ENCODE measurements around the gene SLC22A23.
A peak's percentile ranks its signal among the peaks of the same experiment; 100 is the strongest.

Gene SLC22A23

GRCh38 chr6:3473773-3474172 lies 16.9 kb upstream of the SLC22A23 start:
- Histone ChIP-seq H3K9me3 (ENCODE audit: control insufficient read depth in 2 of 2, low read length in 2 of 2) (no peaks in the 10 kb centered on the region), H3K27me3 (ENCODE audit: control insufficient read depth in 2 of 2, insufficient read depth in 2 of 2, low read length in 2 of 2) (no peaks in the 10 kb centered on the region), H3K9ac (ENCODE audit: low read depth in 1 of 2, low read length in 2 of 2) (no peak overlapping the region), H3K36me3 (ENCODE audit: control insufficient read depth in 2 of 2, insufficient read depth in 2 of 2, low read length in 2 of 2) (no peaks in the 10 kb centered on the region), H3K4me1 (ENCODE audit: control insufficient read depth in 2 of 2, insufficient read depth in 2 of 2, low read length in 2 of 2) (no peaks in the 10 kb centered on the region), H3K27ac (ENCODE audit: low read depth in 2 of 2, low read length in 2 of 2) (no peak overlapping the region), H3K4me3 (ENCODE audit: low read length in 2 of 2) (no peak overlapping the region)

GRCh38 chr6:3471711-3472110 lies 14.9 kb upstream of the SLC22A23 start:
- Histone ChIP-seq H3K36me3 (ENCODE audit: control insufficient read depth in 2 of 2, insufficient read depth in 2 of 2, low read length in 2 of 2) (no peaks in the 10 kb centered on the region), H3K27ac (ENCODE audit: low read depth in 2 of 2, low read length in 2 of 2) (no peak overlapping the region), H3K9me3 (ENCODE audit: control insufficient read depth in 2 of 2, low read length in 2 of 2) (no peaks in the 10 kb centered on the region), H3K9ac (ENCODE audit: low read depth in 1 of 2, low read length in 2 of 2) (no peak overlapping the region), H3K27me3 (ENCODE audit: control insufficient read depth in 2 of 2, insufficient read depth in 2 of 2, low read length in 2 of 2) (no peaks in the 10 kb centered on the region), H3K4me1 (ENCODE audit: control insufficient read depth in 2 of 2, insufficient read depth in 2 of 2, low read length in 2 of 2) (no peaks in the 10 kb centered on the region), H3K4me3 (ENCODE audit: low read length in 2 of 2) (no peak overlapping the region)

DNA sequence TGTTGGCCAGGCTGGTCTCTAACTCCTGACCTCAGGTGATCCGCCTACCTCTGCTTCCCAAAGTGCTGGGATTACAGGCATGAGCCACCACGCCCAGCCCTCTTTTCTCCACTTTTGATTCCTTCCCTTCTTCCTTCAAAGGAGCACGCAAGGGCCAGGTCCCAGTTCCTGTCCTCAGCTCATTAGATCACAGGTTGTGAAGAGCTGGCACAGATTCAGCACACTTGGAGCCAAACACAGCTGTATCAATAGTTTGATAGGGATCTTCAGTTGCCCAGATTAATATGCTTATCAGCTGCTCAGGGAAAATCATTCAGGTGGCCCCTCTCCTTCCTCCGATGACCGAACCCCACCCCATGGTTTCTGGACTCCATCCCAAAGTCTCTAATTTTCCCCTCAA lies 14.4 kb upstream of the SLC22A23 start:
- no peak overlapping the region for H3K27ac ChIP-seq (ENCODE audit: low read depth in 2 of 2, low read length in 2 of 2)
- peaks cover 0 to 2% of the 10 kb centered on the region in 2 donors for H3K27me3 ChIP-seq (ENCODE audit: control insufficient read depth in 2 of 2, insufficient read depth in 2 of 2, low read length in 2 of 2)
- no peak overlapping the region for H3K9ac ChIP-seq (ENCODE audit: low read depth in 1 of 2, low read length in 2 of 2)
- H3K36me3 ChIP-seq (ENCODE audit: control insufficient read depth in 2 of 2, insufficient read depth in 2 of 2, low read length in 2 of 2) = no peaks in the 10 kb centered on the region
- no peak overlapping the region for H3K4me3 ChIP-seq (ENCODE audit: low read length in 2 of 2)
- H3K4me1 ChIP-seq (ENCODE audit: control insufficient read depth in 2 of 2, insufficient read depth in 2 of 2, low read length in 2 of 2) = no peaks in the 10 kb centered on the region
- no peaks in the 10 kb centered on the region for H3K9me3 ChIP-seq (ENCODE audit: control insufficient read depth in 2 of 2, low read length in 2 of 2)

DNA sequence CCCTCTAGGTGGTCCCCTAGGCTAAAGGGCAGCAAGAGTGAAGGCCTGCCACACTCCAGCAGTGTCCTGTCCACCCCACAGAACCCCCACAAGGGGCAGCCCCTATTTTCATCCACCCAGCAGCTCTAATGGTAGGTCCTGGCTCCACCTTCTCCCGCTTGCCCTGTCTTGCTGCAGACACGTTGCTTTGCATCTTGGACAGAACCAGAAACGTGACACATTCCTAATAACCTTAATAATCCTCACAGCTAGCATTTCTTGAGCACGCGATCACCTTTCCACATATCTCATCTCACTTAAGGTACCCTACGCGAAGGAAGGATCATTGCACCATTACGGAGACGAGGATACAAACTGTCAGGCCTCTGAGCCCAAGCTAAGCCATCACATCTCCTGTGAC lies 11.7 kb upstream of the SLC22A23 start:
- H3K4me3 ChIP-seq (ENCODE audit: low read length in 2 of 2) = no peak overlapping the region

DNA sequence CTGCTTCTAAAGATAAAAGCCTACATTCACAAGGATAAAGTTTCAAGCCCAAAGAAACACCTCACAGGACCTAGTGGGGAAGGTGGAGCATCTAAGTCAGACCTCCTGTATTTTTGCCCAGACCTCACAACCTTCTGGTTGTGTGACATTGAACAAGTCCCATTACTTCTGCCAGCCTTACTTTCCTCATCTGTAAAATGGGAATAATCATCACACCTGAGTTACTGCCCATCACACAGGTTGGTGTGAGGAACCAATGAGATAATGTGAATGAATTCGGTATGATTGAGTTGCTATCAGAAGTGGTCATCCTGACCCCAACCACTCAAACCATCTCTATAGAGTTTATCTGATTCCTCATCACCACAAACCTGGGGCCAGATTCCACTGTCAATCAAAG lies 11.1 kb upstream of the SLC22A23 start:
- Histone ChIP-seq H3K4me1 (ENCODE audit: control insufficient read depth in 2 of 2, insufficient read depth in 2 of 2, low read length in 2 of 2) (no peaks in the 10 kb centered on the region), H3K27ac (ENCODE audit: low read depth in 2 of 2, low read length in 2 of 2) (no peak overlapping the region), H3K4me3 (ENCODE audit: low read length in 2 of 2) (no peak overlapping the region), H3K27me3 (ENCODE audit: control insufficient read depth in 2 of 2, insufficient read depth in 2 of 2, low read length in 2 of 2) (peaks cover 0 to 2% of the 10 kb centered on the region in 2 donors), H3K9ac (ENCODE audit: low read depth in 1 of 2, low read length in 2 of 2) (no peak overlapping the region), H3K9me3 (ENCODE audit: control insufficient read depth in 2 of 2, low read length in 2 of 2) (no peaks in the 10 kb centered on the region), H3K36me3 (ENCODE audit: control insufficient read depth in 2 of 2, insufficient read depth in 2 of 2, low read length in 2 of 2) (no peaks in the 10 kb centered on the region)

More for the DNA sequence above, 11.7 kb upstream of the SLC22A23 start:
- H3K36me3 ChIP-seq (ENCODE audit: control insufficient read depth in 2 of 2, insufficient read depth in 2 of 2, low read length in 2 of 2) = no peaks in the 10 kb centered on the region
- peaks cover 0 to 2% of the 10 kb centered on the region in 2 donors for H3K27me3 ChIP-seq (ENCODE audit: control insufficient read depth in 2 of 2, insufficient read depth in 2 of 2, low read length in 2 of 2)
- H3K9ac ChIP-seq (ENCODE audit: low read depth in 1 of 2, low read length in 2 of 2) = no peak overlapping the region
- no peaks in the 10 kb centered on the region for H3K4me1 ChIP-seq (ENCODE audit: control insufficient read depth in 2 of 2, insufficient read depth in 2 of 2, low read length in 2 of 2)
- no peaks in the 10 kb centered on the region for H3K9me3 ChIP-seq (ENCODE audit: control insufficient read depth in 2 of 2, low read length in 2 of 2)
- H3K27ac ChIP-seq (ENCODE audit: low read depth in 2 of 2, low read length in 2 of 2) = no peak overlapping the region

- Histone ChIP-seq H3K9me3 (ENCODE audit: control insufficient read depth in 2 of 2, low read length in 2 of 2) (no peaks in the 10 kb centered on the region), H3K9ac (ENCODE audit: low read depth in 1 of 2, low read length in 2 of 2) (no peak overlapping the region), H3K4me3 (ENCODE audit: low read length in 2 of 2) (no peak overlapping the region), H3K4me1 (ENCODE audit: control insufficient read depth in 2 of 2, insufficient read depth in 2 of 2, low read length in 2 of 2) (no peaks in the 10 kb centered on the region), H3K27ac (ENCODE audit: low read depth in 2 of 2, low read length in 2 of 2) (no peak overlapping the region), H3K36me3 (ENCODE audit: control insufficient read depth in 2 of 2, insufficient read depth in 2 of 2, low read length in 2 of 2) (no peaks in the 10 kb centered on the region), H3K27me3 (ENCODE audit: control insufficient read depth in 2 of 2, insufficient read depth in 2 of 2, low read length in 2 of 2) (peaks cover 2% of the 10 kb centered on the region in 2 donors)
Observed at GRCh38 chr6:3466488-3467219, 9.8 kb upstream of the SLC22A23 start.

GRCh38 chr6:3460253-3460652 lies 3.4 kb upstream of the SLC22A23 start:
- no peak overlapping the region for H3K27ac ChIP-seq (ENCODE audit: low read depth in 2 of 2, low read length in 2 of 2)

DNA sequence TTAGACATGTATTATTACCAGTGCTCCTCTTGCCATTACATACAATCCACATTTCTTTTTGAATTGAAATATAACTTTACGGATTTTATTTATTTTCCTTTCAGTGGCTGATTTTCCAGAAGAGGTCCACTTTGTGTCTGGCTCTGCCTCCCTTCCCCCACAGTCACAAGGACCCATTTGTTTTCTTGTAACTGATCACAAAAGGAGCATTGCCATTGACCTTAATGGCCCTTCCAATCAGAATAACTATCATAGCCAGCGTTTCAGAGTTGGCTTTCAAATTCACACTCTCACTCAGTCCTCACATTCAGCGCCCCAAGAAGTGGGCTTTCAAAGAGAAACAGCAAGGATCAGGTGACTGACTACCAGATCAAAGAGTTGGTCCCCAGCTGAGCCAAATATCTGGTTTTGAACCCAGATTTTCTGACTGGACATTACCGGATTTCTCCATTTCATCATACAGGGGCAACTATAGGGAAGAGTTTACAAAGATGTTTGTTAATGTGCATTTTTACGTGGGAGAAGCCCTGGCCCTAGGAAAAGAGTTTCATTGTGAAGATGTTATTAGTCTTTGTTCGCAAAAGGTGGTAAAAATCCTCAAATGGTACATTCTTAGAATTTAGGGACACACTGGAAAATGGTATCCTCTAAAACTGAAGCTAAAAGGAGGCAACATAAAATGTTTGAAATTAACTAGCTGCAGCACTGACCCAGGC lies 2.0 kb upstream of the SLC22A23 start:
- Histone ChIP-seq H3K4me3 (ENCODE audit: low read length in 2 of 2) (no peak overlapping the region), H3K9me3 (ENCODE audit: control insufficient read depth in 2 of 2, low read length in 2 of 2) (no peaks in the 10 kb centered on the region), H3K4me1 (ENCODE audit: control insufficient read depth in 2 of 2, insufficient read depth in 2 of 2, low read length in 2 of 2) (peaks cover 11 to 13% of the 10 kb centered on the region in 2 donors), H3K36me3 (ENCODE audit: control insufficient read depth in 2 of 2, insufficient read depth in 2 of 2, low read length in 2 of 2) (no peaks in the 10 kb centered on the region), H3K27me3 (ENCODE audit: control insufficient read depth in 2 of 2, insufficient read depth in 2 of 2, low read length in 2 of 2) (peaks cover 2 to 3% of the 10 kb centered on the region in 2 donors), H3K27ac (ENCODE audit: low read depth in 2 of 2, low read length in 2 of 2) (no peak overlapping the region), H3K9ac (ENCODE audit: low read depth in 1 of 2, low read length in 2 of 2) (no peak overlapping the region)

More at GRCh38 chr6:3460253-3460652, 3.4 kb upstream of the SLC22A23 start:
- Histone ChIP-seq H3K27me3 (ENCODE audit: control insufficient read depth in 2 of 2, insufficient read depth in 2 of 2, low read length in 2 of 2) (peaks cover 0 to 2% of the 10 kb centered on the region in 2 donors), H3K4me3 (ENCODE audit: low read length in 2 of 2) (no peak overlapping the region), H3K9ac (ENCODE audit: low read depth in 1 of 2, low read length in 2 of 2) (no peak overlapping the region), H3K36me3 (ENCODE audit: control insufficient read depth in 2 of 2, insufficient read depth in 2 of 2, low read length in 2 of 2) (no peaks in the 10 kb centered on the region), H3K4me1 (ENCODE audit: control insufficient read depth in 2 of 2, insufficient read depth in 2 of 2, low read length in 2 of 2) (peaks cover 4 to 10% of the 10 kb centered on the region in 2 donors), H3K9me3 (ENCODE audit: control insufficient read depth in 2 of 2, low read length in 2 of 2) (no peaks in the 10 kb centered on the region)

DNA sequence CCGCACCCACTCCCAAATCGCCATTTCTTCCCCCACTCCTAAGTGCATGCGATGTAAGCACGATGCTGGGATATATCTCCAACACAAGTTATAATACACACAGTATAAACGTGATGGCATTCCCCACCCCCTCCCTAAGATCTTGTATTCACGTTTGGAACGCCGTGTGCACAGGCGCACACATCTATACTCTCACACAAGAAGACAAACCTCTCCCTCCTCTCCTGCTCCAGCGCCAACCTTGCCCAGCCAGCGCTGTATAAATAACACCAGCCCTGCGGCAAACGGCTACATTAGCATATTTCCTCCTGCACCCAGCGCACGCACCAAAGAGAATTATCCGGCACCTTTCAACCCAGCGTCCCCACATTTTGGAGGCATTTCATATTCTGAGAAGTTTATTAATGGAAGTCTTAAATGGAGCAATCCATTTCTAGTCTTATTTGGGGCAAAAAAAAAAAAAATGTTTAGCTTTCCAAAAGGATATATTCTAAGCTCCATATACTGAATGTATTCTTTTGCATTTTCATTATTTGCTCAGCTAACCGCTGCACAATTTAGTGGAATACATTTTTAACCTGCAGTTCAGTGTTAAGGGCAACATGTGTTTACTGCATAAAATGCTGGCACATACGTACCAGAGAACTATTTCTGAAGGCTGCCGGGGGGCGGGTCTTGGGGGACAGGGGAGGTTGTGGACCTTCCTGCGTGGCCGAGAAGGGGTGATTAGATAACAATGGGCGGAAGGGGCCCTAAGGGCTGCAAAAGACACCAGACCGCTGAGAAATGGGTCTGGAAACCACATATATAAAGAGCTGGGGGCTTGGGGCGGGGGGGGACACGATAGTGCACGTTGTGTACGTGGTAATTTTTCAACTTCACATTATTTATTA lies 1.1 kb upstream of the SLC22A23 start:
- Histone ChIP-seq H3K27ac (ENCODE audit: low read depth in 2 of 2, low read length in 2 of 2) (peak overlapping the region; percentile 77 to 81), H3K27me3 (ENCODE audit: control insufficient read depth in 2 of 2, insufficient read depth in 2 of 2, low read length in 2 of 2) (peaks cover 2 to 3% of the 10 kb centered on the region in 2 donors), H3K9me3 (ENCODE audit: control insufficient read depth in 2 of 2, low read length in 2 of 2) (no peaks in the 10 kb centered on the region), H3K4me1 (ENCODE audit: control insufficient read depth in 2 of 2, insufficient read depth in 2 of 2, low read length in 2 of 2) (peaks cover 19% of the 10 kb centered on the region in 2 donors), H3K36me3 (ENCODE audit: control insufficient read depth in 2 of 2, insufficient read depth in 2 of 2, low read length in 2 of 2) (no peaks in the 10 kb centered on the region), H3K4me3 (ENCODE audit: low read length in 2 of 2) (peak overlapping the region; percentile 66 to 77), H3K9ac (ENCODE audit: low read depth in 1 of 2, low read length in 2 of 2) (peak overlapping the region in 1 of 2 donors; percentile 68)

Data from mucosa of rectum (tissue), 2 donors.